Posterior vena cava (tissue), 2 donors: Measurements from ENCODE around the gene COQ4. TPM values are rescaled to one million over a fixed set of nuclear protein-coding genes. Genes with fewer than 3 reads are reported as not detected.

ENCODE experiments used
- DNase-seq: peaks from one replicate; pipeline ENCODE4 v3.0.0-alpha.2; 2020; ENCODE audit warnings: low spot score
- intact Hi-C, 2 donors: fragments of 100-400 bp; cut with DNase I; formaldehyde crosslinking; loops; one replicate each; pipeline versions ENCODE4 v1.14.1 to v1.14.2; 2022 to 2023
- total RNA-seq, 2 donors: library from RNA; stranded (reverse); fragmentation: NEBNext Ultra II Directional; extraction: Animal tissue kit (Norgen Biotek cat#: 25700); gene quantifications; one replicate each; pipeline ENCODE4 v1.2.1, GENCODE V29; 2021
- donor health status: DM: yes; HTN: yes; CAD: no.
- donor health status: DM: yes; HTN: yes; CAD: no.

Gene COQ4
- total RNA-seq, 2 donors from 2014 or later: 16.0 to 20.0 TPM

DNA sequence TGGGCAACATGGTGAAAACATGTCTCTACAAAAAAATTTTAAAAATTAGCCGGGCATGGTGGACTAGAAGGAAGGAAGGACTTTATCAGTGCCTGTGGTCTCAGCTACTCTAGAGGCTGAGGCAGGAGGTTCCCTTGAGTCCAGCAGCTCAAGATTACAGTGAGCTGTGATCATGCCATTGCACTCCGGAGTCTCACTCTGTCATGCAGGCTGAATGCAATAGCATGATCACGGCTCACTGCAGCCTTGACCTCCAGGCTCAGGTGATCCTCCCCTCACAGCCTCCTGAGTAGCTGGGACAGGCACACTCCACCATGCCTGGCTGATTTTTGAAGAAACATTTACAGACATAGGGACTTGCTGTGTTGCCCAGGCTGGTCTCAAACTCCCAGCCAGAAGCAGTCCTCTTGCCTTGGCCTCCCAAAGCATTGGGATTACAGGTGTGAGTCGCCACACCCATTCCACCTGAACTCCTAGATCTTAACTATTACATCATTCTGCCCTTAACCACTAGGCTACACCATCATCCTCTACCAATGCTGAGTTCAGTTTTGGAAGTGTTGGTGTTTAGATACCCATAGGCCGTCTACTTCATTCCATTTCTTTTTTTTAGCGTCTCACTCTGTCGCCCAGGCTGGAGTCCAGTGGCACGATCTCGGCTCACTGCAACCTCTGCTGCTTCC is 46.5 kb downstream of the COQ4 start:
- intact Hi-C loops: loop anchor here in 1 of 2 donors (1.0 kb wide), 1 partner anchor 31 kb away; no protein-coding TSS in a partner anchor

DNA sequence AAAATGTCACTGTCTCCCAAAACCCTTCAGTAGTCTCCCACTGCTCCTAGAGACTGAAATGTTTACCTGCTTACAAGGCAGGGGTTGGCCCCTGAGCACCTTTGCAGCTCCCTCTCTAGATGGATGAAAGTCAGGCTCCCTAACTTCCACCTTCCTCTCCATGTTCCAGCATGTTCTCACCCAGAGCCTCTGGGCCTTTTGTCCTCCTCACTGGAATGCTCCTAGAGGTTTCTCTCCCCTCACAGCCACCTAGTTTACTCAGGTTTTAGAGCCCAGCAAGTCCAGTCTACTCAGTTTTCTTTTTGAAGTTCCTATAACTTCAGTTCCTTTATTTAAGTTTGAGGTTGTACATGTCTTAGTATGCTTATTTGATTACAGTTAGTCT is 47.7 kb downstream of the COQ4 start:
- intact Hi-C loops: no loop called here
- DNase-seq: no peak

More for the DNA sequence above, 46.5 kb downstream of the COQ4 start:
- no peak for DNase-seq

DNA sequence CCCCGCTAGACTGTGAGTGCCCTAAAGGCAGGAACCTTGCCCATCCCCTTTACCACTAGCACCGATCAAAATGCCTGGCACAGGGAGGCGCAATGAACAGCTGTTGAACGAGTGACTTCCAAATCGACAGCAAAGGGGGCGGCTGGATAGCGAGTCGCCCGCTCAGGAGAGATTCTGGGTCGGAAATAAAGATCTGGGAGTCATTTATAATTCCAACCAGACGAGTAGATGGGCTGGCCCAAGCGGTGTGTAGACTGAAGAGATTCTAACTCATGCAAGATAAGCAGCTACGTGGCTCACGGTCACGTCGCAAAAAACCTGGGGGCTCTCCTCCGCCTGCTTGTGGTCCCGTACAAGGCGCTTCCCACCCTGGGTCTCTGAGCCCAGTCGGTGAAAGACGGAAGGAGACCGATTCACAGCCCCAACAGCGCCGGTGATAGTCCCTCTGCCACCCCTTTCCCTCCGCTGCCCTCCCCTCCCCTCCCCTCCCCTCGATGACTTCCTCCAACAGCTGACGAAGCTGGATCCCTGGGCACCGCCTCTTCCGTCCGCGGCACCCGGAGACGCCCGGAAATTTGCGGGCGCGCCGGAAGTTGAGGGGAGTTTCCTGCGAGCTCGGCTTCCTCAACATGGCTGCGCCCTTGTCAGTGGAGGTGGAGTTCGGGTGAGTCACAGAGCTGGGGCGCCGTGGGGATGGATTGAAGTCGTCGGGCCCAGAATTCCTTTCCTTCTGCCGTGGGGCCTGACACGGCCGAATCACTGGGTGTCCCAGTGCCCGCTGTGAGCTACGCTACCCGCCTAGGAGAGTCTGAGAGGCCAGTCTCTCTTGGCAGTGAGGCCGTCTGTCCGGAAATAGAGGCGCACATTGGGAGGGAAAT is 48.4 kb downstream of the COQ4 start, which contains the start of gene URM1:
TSS of gene URM1 (plus strand) at position 623 of the 878 bp plus-strand sequence. CDS start at position 630, 7 bp downstream.
- intact Hi-C loops: no loop called here
- DNase-seq: peak; percentile 99

DNA sequence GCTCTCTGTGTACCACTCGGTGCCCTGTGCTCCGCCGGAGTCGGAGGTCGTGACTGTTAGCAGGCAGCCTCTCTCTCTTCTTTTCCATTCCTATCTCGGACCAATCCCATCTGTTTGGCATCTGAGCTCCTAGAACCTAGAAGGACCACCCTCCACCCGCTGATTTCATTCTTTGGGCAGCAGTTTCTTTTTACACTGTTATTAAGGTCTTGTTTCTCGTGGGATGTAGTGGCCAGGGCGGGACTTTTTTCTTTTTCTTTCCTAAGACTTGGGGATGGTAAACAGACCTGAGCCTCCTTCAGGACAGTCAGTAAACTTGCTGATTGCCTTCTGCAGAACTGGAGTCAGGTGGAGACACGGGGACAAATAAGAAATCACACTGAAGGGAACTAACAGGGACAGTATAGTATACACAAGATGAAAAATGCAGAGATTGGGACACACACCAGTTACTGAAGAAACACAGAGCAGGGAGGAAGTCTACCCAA is 49.0 kb downstream of the COQ4 start:
- no peak for DNase-seq
- intact Hi-C loops: no loop called here

DNA sequence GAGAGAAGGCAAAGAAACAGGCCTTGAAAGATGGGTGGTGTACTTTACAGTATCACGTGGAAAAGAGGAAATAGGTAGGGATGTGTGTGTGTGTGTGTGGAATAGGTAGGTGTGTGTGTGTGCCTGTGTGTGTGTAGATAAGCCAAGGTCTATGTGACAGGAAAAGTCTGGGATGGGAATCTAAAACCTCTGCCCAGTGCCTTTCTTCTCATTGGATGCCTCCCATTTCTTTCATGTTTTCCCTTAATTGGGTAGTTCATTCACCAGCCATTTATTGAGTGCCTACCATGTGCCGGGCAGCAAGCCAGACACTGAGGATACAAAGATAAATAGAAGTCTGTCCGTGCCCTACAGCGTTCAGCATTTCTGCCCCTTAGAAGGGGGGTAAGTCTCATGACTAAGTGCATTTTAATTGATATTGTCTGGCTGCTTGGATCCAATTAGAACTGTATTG is 49.6 kb downstream of the COQ4 start:
- intact Hi-C loops: no loop called here
- DNase-seq: no peak

DNA sequence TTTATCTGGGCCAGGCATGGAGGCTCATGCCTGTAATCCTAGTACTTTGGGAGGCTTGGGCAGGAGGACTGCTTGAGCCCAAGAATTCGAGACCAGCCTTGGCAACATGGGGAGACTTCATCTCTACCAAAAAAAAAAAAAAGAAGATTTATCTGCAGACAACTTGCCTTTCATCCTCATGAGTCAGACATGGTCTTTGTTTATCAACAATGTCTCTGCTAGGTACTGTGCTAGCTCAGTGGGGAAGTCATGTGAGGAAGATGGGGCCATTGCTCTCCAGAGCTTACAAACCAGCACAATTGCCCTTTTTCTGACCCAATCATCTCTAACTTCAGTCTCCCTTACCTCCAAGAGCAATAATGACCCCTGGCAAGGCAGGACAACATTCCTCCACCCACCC is 50.1 kb downstream of the COQ4 start:
- DNase-seq: no peak
- intact Hi-C loops: no loop called here

DNA sequence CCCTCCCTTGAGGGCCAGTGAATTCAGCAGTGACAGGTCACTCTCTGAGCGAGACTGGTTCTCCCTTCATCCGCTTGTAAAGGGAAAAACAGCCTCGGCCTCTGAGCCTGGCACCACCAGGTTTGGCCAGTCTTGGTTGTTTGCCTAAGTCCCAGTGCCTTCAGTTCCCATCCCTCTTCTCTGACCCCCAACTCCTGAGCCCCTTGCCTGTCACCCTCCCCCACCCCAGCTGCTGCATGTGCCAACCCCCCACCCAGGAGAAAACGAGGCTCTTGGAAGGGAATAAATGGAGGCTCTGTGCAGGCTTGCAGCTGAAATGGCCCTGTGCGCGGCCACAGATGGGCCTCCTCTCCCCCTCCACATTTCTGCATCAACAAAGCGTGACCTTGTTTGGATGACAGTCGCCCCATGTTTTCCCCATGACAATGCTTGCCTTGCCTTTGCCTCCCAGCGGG is 51.6 kb downstream of the COQ4 start:
- intact Hi-C loops: no loop called here
- no peak for DNase-seq

DNA sequence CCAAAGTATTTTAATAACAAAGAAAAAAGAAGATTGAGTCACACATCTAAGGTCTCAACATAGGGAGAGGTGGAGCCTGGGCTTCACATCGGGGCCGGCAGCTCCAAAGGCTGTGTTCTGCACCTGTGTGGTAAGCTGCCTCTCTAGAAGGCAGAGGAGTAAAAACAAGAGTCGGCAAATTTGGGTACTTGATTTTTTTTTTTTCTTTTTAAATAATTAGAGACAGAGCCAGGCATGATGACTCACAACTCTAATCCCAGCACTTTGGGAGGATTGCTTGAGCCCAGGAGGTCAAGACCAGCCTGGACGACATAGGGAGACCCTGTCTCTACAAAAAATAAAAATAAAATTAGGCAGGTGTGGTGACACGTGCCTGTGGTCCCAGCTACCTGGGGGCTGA is 53.2 kb downstream of the COQ4 start:
- intact Hi-C loops: no loop called here
- DNase-seq: no peak

DNA sequence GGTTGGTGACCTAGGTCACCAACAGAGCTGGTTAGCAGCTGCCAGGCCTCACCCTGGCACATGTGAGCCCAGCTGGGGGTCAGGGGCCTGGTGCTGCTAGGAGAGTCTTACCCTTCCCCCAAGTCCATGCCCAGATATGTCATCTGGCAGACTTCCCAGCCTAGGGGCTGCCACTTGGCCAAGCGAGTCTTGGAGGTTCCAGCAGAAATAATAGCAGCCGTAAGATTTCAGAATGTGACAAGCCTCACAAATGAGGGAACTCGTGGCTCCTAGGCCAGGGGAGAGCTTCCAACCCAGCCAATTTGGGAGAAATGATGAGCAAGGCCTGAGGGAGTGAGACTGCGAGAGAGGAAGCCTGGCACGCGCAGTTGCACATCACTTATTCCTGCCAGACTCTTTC is 59.6 kb downstream of the COQ4 start:
- no peak for DNase-seq
- intact Hi-C loops: no loop called here

DNA sequence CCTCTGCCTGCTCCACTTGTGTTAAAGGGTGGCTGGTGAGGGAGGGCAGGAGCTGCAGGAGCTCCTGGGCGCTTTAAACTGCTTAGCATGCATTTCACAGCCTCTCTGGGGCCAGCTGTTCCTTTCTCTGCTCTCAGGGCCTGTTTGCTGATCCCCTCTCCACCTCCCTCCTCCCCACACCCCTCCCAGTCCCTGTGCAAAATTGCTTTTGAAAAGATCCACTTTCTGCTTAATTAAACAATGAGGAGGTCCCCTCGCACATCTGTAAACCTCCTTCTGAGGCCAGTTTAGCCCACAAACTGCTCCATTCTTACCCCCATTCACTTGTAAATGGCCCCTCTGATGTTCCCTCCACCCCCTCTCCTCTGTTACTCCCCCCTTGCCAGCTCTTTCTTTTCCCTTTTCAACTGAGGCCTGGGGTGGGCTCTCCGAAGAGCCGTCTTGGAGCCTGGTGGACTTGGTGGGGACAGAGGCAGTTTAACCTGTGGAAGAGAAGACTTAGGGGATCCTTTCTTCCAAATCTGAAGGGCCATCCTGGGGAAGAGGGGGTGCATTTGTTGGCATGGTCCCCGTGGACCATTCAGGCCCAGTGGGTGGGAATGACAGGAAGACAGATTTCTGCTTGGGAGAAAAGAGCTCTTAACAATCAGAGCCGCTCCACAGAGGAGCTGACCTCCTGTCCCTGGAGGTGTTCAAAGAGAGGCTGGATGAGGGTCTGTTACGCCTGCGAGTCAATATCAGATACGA is 60.5 kb downstream of the COQ4 start:
- intact Hi-C loops: no loop called here
- DNase-seq: no peak

Other genes starting within 250 kb of the COQ4 start
- 10 to 100 TPM; 38.6 to 38.9 TPM for gene PTGES2, start 195.1 kb upstream of the COQ4 start, total RNA-seq
- under 1 TPM; 0.67 to 0.69 TPM for gene LCN2, start 173.4 kb upstream of the COQ4 start, total RNA-seq
- gene BBLN, start 162.6 kb upstream of the COQ4 start, total RNA-seq: 10 to 100 TPM; 41.9 to 49.1 TPM
- gene CIZ1, start 131.3 kb upstream of the COQ4 start, total RNA-seq: 10 to 100 TPM; 88.3 to 99.4 TPM
- 10 to 100 TPM; 19.0 to 46.5 TPM for gene DNM1, start 119.5 kb upstream of the COQ4 start, total RNA-seq
- 100 to 1,000 TPM; 123 to 130 TPM for gene GOLGA2, start 46.8 kb upstream of the COQ4 start, total RNA-seq
- gene SWI5, start 46.6 kb upstream of the COQ4 start, total RNA-seq: 10 to 100 TPM; 11.5 to 16.7 TPM
- 10 to 100 TPM; 11.8 to 15.7 TPM for gene TRUB2, start 392 bp upstream of the COQ4 start, total RNA-seq
- gene SLC27A4, start 17.7 kb downstream of the COQ4 start, total RNA-seq: 10 to 100 TPM; 15.9 to 22.3 TPM
- gene URM1, start 48.5 kb downstream of the COQ4 start, total RNA-seq: 10 to 100 TPM; 44.0 to 44.5 TPM
- 10 to 100 TPM; 64.1 to 97.6 TPM for gene CERCAM, start 98.0 kb downstream of the COQ4 start, total RNA-seq
- gene ODF2, start 133.2 kb downstream of the COQ4 start, total RNA-seq: 10 to 100 TPM; 17.5 to 19.8 TPM
- gene GLE1, start 181.9 kb downstream of the COQ4 start, total RNA-seq: 10 to 100 TPM; 14.6 to 15.5 TPM
- 100 to 1,000 TPM; 328 to 409 TPM for gene SPTAN1, start 229.7 kb downstream of the COQ4 start, total RNA-seq